ENCODE results near the gene TAF1C.

Gene TAF1C

GRCh38 chr16:84137287-84137686, 49.6 kb downstream of the TAF1C start:
- peaks cover 2% of the 10 kb centered on the region for H3K36me3 ChIP-seq (ENCODE audit: insufficient read depth, low read length)
- peaks cover 4% of the 10 kb centered on the region for H3K9me3 ChIP-seq (ENCODE audit: low read length)
- no peak overlapping the region for H2AFZ ChIP-seq (ENCODE audit: low read depth, low read length)
- peaks cover 23% of the 10 kb centered on the region for H3K4me1 ChIP-seq (ENCODE audit: insufficient read depth, low read length)
- no peak overlapping the region for H3K4me3 ChIP-seq (ENCODE audit: low read length)
- H3K27me3 ChIP-seq (ENCODE audit: insufficient read depth, low read length): no peaks in the 10 kb centered on the region

DNA sequence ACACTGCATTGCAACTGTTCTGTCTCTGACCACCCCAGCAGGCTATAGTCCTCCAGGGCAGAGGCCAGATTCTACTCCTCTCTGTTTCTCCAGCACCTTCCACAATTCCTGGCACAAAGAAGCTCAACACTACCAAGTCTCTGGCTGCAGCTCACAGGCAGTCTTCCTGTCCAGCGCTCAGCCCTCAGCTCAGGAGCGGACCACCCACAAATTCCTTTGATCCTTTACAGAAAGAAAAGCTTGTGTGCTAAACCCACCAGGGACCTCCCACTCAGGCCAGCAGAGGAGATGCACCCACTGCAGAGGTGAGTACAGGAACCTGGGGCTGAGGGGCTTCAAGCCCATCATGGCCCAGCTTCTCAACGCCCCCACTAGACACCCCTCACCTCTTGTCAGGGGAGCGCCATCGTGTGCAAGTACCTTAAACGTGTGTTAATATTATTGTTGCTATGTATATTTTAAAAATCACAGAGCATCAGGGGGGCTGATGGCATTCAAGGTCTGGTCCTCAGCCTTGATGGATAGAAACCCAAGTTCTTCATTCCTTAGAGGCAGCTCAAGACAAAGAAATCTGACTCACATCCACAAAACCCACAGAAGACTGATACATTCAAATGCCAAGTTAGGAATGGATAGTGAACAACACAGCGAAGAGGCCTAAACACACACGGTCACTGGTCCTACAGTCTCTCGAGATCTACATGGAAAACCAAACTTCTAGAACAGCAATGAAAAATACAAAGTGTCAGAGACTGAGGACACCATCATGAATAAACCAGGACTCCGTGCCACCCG, 50.3 kb downstream of the TAF1C start:
- Histone ChIP-seq H3K4me3 (ENCODE audit: low read length) (no peak overlapping the region), H2AFZ (ENCODE audit: low read depth, low read length) (no peak overlapping the region), H3K9me3 (ENCODE audit: low read length) (peaks cover 4% of the 10 kb centered on the region), H3K27me3 (ENCODE audit: insufficient read depth, low read length) (no peaks in the 10 kb centered on the region), H3K36me3 (ENCODE audit: insufficient read depth, low read length) (peaks cover 3% of the 10 kb centered on the region), H3K4me1 (ENCODE audit: insufficient read depth, low read length) (peaks cover 23% of the 10 kb centered on the region)

- no peaks in the 10 kb centered on the region for H3K27me3 ChIP-seq (ENCODE audit: insufficient read depth, low read length)
- H3K9me3 ChIP-seq (ENCODE audit: low read length): no peaks in the 10 kb centered on the region
- no peak overlapping the region for H2AFZ ChIP-seq (ENCODE audit: low read depth, low read length)
- H3K4me3 ChIP-seq (ENCODE audit: low read length): no peak overlapping the region
- H3K4me1 ChIP-seq (ENCODE audit: insufficient read depth, low read length): peaks cover 7% of the 10 kb centered on the region
- peaks cover 29% of the 10 kb centered on the region for H3K36me3 ChIP-seq (ENCODE audit: insufficient read depth, low read length)
These were observed 54.2 kb downstream of the TAF1C start for GRCh38 chr16:84132527-84133285.

DNA sequence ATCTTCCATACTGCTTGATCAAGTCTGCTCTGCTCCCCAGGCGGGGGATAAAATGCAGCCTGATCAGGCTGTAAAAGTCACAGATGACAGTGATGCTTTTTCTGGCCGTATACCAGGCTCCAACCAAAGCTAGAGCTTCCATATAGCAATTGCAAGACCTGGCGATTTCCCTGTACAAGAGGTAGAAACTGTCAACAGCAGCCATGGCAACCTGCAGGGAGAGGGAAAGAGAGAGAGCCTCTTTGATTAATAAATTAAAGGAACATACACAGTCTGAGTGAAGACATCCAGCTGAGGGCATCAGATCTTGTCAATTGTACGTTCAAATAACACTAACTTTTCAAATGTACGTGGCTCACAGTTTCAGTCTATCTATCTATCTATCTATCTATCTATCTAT, 55.7 kb downstream of the TAF1C start:
- Histone ChIP-seq H3K4me1 (ENCODE audit: insufficient read depth, low read length) (peaks cover under 1% of the 10 kb centered on the region), H2AFZ (ENCODE audit: low read depth, low read length) (no peak overlapping the region), H3K9me3 (ENCODE audit: low read length) (no peaks in the 10 kb centered on the region), H3K36me3 (ENCODE audit: insufficient read depth, low read length) (peaks cover 38% of the 10 kb centered on the region), H3K27me3 (ENCODE audit: insufficient read depth, low read length) (no peaks in the 10 kb centered on the region), H3K4me3 (ENCODE audit: low read length) (no peak overlapping the region)
